ENCODE data around the gene ARVCF.
"Not testable (repeated sequence)": the region's sequence is repeated elsewhere in the genome, so short reads cannot be mapped to it uniquely, and the experiment has no call there.

ARVCF gene

GRCh38 chr22:19959043-19959586, 57.5 kb downstream of the ARVCF start:
- no peak for FAIRE-seq

- no peak for FAIRE-seq
These were observed 58.3 kb downstream of the ARVCF start for GRCh38 chr22:19958083-19959042.

- FAIRE-seq, result no peak
These were observed 59.2 kb downstream of the ARVCF start for GRCh38 chr22:19957445-19957844.

- FAIRE-seq, result no peak
These were observed 61.1 kb downstream of the ARVCF start for GRCh38 chr22:19955241-19956128.

- no peak for FAIRE-seq
These were observed 65.3 kb downstream of the ARVCF start for GRCh38 chr22:19951346-19951745.

- no peak for FAIRE-seq
These were observed 68.4 kb downstream of the ARVCF start for GRCh38 chr22:19948057-19948760.

- no peak for FAIRE-seq
These were observed 73.3 kb downstream of the ARVCF start for GRCh38 chr22:19943082-19944026.

GRCh38 chr22:19942157-19943081, 74.2 kb downstream of the ARVCF start:
- peak; percentile 65 for FAIRE-seq

- FAIRE-seq, result no peak
These were observed 75.1 kb downstream of the ARVCF start, which contains the start of the genes COMT and TXNRD2 for GRCh38 chr22:19941365-19942082. COMT (plus strand) TSS chr22:19941772; CDS start chr22:19962527, 20,755 bp downstream. TXNRD2 (minus strand) TSS chr22:19941818; CDS start chr22:19941803, 15 bp downstream.

- FAIRE-seq, result no peak
These were observed 75.9 kb downstream of the ARVCF start for GRCh38 chr22:19940536-19941364.

- FAIRE-seq, result no peak
These were observed 78.8 kb downstream of the ARVCF start for GRCh38 chr22:19937616-19938473.

GRCh38 chr22:19936513-19936912, 80.1 kb downstream of the ARVCF start:
- FAIRE-seq, result no peak

GRCh38 chr22:19935123-19935718, 81.4 kb downstream of the ARVCF start:
- FAIRE-seq, result not testable (repeated sequence)

GRCh38 chr22:19933341-19934241, 83.0 kb downstream of the ARVCF start:
- FAIRE-seq, result no peak

GRCh38 chr22:19932367-19933206, 84.0 kb downstream of the ARVCF start:
- no peak for FAIRE-seq
